Measurements from ENCODE around the gene RSPO3. TPM values are rescaled to one million over a fixed set of nuclear protein-coding genes. Genes with fewer than 3 reads are reported as not detected.

The RSPO3 gene
- total and polyA plus RNA-seq, 11 donors = 0.15 to 2.1 (median 0.37) TPM; not detected in 1

GRCh38 chr6:127083231-127083962 is 35.1 kb upstream of the RSPO3 start:
- WGBS, 4 donors = 94 to 96% (median 94%) methylated on average over 2 of the region's 2 CpGs
- H3K36me3 ChIP-seq = no peaks in the 10 kb centered on the region
- no peak for ATAC-seq

GRCh38 chr6:127083963-127084310 is 34.5 kb upstream of the RSPO3 start:
- no peaks in the 10 kb centered on the region for H3K27me3 ChIP-seq
- no peak for TF ChIP-seq CTCF (IDR thresholded peaks at IDR 0.05)
- no peak for TF ChIP-seq POLR2A (IDR thresholded peaks at IDR 0.05)
- WGBS, 4 donors = 81 to 88% (median 83%) methylated on average over 2 of the region's 2 CpGs
- ATAC-seq = no peak
- H3K9me3 ChIP-seq = no peaks in the 10 kb centered on the region
- no peaks in the 10 kb centered on the region for H3K36me3 ChIP-seq
- intact Hi-C loops (cut with DNase I) = no loop called here
- no peak overlapping the region for H3K4me3 ChIP-seq
- peaks cover 0 to 4% (median 0%) of the 10 kb centered on the region in 12 donors for H3K4me1 ChIP-seq
- no peak overlapping the region for H3K27ac ChIP-seq
- DNase-seq = no peak

More at GRCh38 chr6:127083231-127083962, 35.1 kb upstream of the RSPO3 start:
- Histone ChIP-seq H3K4me1 (peaks cover 0 to 4% (median 0%) of the 10 kb centered on the region in 12 donors), H3K27ac (no peak overlapping the region), H3K27me3 (no peaks in the 10 kb centered on the region), H3K4me3 (no peak overlapping the region), H3K9me3 (no peaks in the 10 kb centered on the region)
- TF ChIP-seq CTCF (IDR thresholded peaks at IDR 0.05) (no peak), POLR2A (IDR thresholded peaks at IDR 0.05) (no peak)
- DNase-seq = no peak
- intact Hi-C loops (cut with DNase I) = no loop called here

GRCh38 chr6:127085181-127085580 is 33.3 kb upstream of the RSPO3 start:
- DNase-seq (no peak), ATAC-seq (no peak)
- Histone ChIP-seq H3K4me1 (no peaks in the 10 kb centered on the region), H3K27ac (no peak overlapping the region), H3K9me3 (no peaks in the 10 kb centered on the region), H3K27me3 (no peaks in the 10 kb centered on the region), H3K4me3 (no peak overlapping the region), H3K36me3 (no peaks in the 10 kb centered on the region)
- 64 to 81% (median 75%) methylated on average over 3 of the region's 3 CpGs for WGBS, 4 donors
- intact Hi-C loops (cut with DNase I) = no loop called here
- TF ChIP-seq POLR2A (IDR thresholded peaks at IDR 0.05) = no peak
- TF ChIP-seq CTCF (IDR thresholded peaks at IDR 0.05) = no peak

GRCh38 chr6:127090051-127090450 is 28.4 kb upstream of the RSPO3 start:
- Histone ChIP-seq H3K36me3 (no peaks in the 10 kb centered on the region), H3K27me3 (peaks cover 0 to 14% (median 0%) of the 10 kb centered on the region in 9 donors), H3K4me1 (no peaks in the 10 kb centered on the region), H3K4me3 (no peak overlapping the region), H3K9me3 (no peaks in the 10 kb centered on the region), H3K27ac (no peak overlapping the region)
- 24 to 39% (median 35%) methylated on average over 1 of the region's 1 CpG for WGBS, 4 donors
- no peak for TF ChIP-seq POLR2A (IDR thresholded peaks at IDR 0.05)
- TF ChIP-seq CTCF (IDR thresholded peaks at IDR 0.05) = no peak
- no peak for ATAC-seq
- intact Hi-C loops (cut with DNase I) = no loop called here
- DNase-seq = no peak
